UCSD-AML1 (cell line): ENCODE measurements around the gene ZNF500.
"Not testable (repeated sequence)": the region's sequence is repeated elsewhere in the genome, so short reads cannot be mapped to it uniquely, and the experiment has no call there.

Experiments
- DNase-seq: peaks from one replicate; lab custom pipeline; 2025; ENCODE audit not compliant: unreplicated experiment; lab: John Stamatoyannopoulos, UW

The ZNF500 gene

GRCh38 chr16:4746991-4747574, 19.9 kb downstream of the ZNF500 start:
- no peak for DNase-seq

GRCh38 chr16:4746215-4746614, 20.7 kb downstream of the ZNF500 start:
- no peak for DNase-seq

- DNase-seq: no peak
Observed at GRCh38 chr16:4745274-4745569, 21.7 kb downstream of the ZNF500 start.

GRCh38 chr16:4744555-4745273, 22.2 kb downstream of the ZNF500 start:
- no peak for DNase-seq

GRCh38 chr16:4743226-4743878, 23.6 kb downstream of the ZNF500 start:
- DNase-seq: no peak

GRCh38 chr16:4738370-4738769, 28.6 kb downstream of the ZNF500 start:
- DNase-seq: not testable (repeated sequence)

DNA sequence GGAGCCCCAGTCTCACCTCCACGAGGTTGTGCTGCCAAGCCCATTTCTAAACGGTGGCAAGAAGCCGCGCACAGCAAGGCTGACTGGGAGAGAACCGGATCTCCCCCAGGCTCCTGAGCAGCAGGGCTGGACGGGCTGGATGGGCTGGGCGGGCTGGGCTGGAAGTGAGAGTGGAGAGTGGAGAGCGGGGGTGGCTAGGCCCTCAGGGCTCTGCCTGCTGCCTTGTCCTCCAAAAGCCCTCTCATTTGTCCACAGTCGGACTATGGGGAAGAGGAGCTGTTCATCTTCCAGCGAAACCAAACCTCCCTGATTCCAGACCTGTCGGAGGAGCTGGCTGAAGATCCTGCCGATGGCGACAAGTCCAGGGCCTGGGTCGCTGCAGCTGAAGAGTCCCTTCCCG, 29.4 kb downstream of the ZNF500 start:
- no peak for DNase-seq

GRCh38 chr16:4736546-4736945, 30.4 kb downstream of the ZNF500 start:
- DNase-seq: no peak

DNA sequence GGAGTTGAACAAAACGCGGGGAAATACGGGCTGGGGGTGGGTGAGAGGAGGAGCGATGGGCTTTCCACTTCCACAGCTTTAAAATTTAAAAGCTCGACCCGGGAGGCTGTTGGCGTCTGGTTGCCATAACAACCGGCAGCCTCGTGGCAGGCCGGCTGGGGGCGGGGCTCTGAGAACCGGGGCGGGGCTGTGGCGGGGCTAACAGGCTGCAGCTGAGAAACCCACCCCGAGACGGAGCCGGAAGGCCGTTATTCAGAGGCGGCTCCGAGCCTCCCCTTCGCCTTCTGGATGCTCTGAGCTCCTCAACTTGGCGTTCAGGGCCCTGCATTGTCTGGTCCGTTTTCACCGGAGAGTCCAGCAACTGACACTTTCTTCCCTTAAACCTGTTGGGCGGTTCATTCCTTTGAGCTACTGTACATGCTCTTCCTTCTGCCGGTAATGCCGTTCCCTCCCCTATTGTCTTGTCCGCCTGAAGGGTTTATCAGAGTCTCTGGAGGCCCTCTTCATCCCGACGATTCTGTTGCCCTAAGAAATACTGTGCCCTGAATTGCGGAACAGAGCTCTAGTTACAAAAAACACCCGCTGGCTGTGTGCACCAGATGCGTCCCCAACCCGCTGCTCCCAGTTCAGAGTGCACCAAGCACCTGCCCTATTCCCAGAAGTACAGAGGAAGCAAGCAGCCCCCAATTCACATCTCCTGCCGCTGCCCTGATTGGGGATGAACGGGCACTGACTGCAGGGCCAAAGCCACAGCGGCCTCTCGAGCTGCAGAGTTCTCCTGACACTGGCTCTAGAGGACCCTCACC, 32.0 kb downstream of the ZNF500 start:
- peak; percentile 86 for DNase-seq

- DNase-seq: peak; percentile 90
Observed at GRCh38 chr16:4734063-4734729, 32.8 kb downstream of the ZNF500 start, which contains the start of the genes ANKS3 and DNAAF8. TSS of gene ANKS3 (minus strand) at chr16:4734271. CDS start at chr16:4730149, 4,122 bp downstream. TSS of gene DNAAF8 (plus strand) at chr16:4734537. CDS start at chr16:4736515, 1,978 bp downstream.

- DNase-seq: no peak
Observed at GRCh38 chr16:4733747-4734062, 33.3 kb downstream of the ZNF500 start.

DNA sequence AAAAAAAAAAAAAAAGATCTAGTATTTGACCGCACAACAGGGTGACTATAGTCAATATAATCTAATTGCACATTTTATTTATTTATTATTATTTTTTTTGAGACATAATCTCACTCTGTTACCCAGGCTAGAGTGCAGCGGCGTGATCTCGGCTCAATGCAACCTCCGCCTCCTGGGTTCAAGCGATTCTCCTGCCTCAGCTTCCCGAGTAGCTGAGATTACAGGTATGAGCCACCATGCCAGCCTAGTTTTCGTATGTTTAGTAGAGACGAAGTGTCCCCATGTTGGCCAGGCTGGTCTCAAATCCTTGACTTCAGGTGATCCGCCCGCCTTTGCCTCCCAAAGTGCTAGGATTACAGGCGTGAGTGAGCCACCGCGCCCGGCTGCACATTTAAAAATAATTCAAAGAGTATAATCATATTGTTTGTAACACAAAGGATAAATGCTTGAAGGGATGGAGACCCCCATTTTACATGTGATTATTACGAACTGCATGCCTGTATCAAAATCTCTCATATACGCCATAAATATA, 33.7 kb downstream of the ZNF500 start:
- no peak for DNase-seq

DNA sequence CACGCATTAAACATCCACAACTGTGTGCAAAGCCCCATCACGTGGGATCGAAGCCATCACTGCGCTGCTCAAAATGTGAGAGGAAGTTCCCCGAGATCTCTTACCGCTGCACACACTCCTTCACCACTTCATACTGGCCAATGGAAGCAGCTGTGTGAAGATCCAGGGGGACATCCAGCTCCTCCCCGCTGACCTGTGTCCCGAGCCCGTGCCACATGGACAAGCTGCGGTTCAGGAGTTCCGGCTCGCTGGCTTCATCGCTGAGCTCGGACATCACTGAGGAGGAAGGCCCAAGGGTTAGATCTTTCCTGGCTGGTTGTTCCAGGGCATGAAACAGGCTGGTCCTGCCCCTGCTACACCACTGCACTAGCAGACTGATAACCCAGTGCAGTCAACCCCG, 37.1 kb downstream of the ZNF500 start:
- no peak for DNase-seq

GRCh38 chr16:4728676-4729075, 38.3 kb downstream of the ZNF500 start:
- DNase-seq: no peak

- no peak for DNase-seq
Observed at GRCh38 chr16:4726616-4727015, 40.3 kb downstream of the ZNF500 start.

GRCh38 chr16:4724661-4725270, 42.2 kb downstream of the ZNF500 start:
- DNase-seq: no peak

DNA sequence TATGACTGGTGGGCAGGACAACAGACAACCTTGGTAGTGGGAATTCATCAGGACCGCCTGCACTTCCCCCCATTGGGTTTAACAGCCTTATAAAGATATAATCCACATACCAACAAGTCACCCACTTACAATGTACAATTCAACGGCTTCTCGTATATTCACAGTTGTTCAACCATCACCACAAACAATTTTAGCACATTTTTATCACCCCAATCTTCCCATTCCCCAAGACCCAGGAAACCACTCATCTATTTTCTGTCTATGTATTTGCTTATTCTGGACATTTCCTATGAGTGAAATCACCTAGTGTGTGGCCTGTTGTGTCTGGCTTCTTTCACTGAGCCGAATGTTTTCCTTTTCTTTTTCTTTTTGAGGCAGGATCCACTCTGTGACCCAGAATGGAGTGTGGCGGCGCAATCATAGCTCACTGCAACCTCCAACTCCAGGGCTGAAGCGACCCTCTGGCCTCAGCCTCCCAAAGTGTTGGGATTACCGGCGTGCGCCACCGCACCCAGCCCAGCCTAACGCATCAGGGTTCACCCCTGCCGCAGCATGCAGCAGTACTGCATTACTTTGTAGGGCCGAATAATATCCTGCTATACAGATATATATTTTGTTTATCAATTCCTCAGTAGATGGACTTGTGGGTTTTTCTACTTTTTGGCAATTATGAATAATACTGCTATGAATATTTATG, 43.7 kb downstream of the ZNF500 start:
- no peak for DNase-seq

- no peak for DNase-seq
Observed at GRCh38 chr16:4718466-4718865, 48.5 kb downstream of the ZNF500 start.

DNA sequence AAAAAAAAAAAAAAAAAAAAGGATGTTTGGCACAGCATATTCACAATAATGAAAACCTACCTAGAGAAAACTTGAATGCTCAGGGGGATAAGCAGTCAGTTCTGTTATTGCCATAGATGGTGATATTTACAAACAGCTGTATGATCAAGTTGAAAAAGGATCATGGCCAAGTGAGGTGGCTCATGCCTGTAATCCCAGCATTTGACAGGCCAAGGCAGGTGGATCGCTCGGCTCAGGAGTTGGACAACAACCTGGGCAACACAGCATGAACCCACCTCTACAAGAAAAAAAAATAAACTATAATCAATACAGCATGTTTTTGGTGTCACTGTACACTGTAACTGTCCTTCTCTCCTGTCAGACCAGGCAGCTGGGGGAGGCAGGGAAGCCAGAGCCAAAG, 52.0 kb downstream of the ZNF500 start:
- DNase-seq: no peak
